Mucosa of stomach (tissue), 1 donor: ENCODE data around the gene CTH.
"Not testable (repeated sequence)": the region's sequence is repeated elsewhere in the genome, so short reads cannot be mapped to it uniquely, and the experiment has no call there.

ENCODE experiments used
- H3K27me3 ChIP-seq: one replicate; pipeline ENCODE4 v1.7.0; 2013; ENCODE audit warnings: mild to moderate bottlenecking, low read length; ENCODE audit not compliant: control insufficient read depth, insufficient read depth
- H3K36me3 ChIP-seq: one replicate; pipeline ENCODE4 v1.7.0; 2013; ENCODE audit warnings: low read length; ENCODE audit not compliant: control insufficient read depth, insufficient read depth
- H3K4me1 ChIP-seq: one replicate; pipeline ENCODE4 v1.7.0; 2013; ENCODE audit warnings: mild to moderate bottlenecking, low read length; ENCODE audit not compliant: control insufficient read depth, insufficient read depth
- H3K4me3 ChIP-seq: one replicate; pipeline ENCODE4 v1.7.0; 2013; ENCODE audit warnings: low read length
- H3K9ac ChIP-seq: one replicate; pipeline ENCODE4 v1.7.0; 2013; ENCODE audit warnings: mild to moderate bottlenecking, low read length, moderate library complexity
- H3K9me3 ChIP-seq: one replicate; pipeline ENCODE4 v1.7.0; 2013; ENCODE audit warnings: mild to moderate bottlenecking, low read length, moderate library complexity; ENCODE audit not compliant: control insufficient read depth
- donor health status: Pancreatic carcinoma.

Gene CTH

DNA sequence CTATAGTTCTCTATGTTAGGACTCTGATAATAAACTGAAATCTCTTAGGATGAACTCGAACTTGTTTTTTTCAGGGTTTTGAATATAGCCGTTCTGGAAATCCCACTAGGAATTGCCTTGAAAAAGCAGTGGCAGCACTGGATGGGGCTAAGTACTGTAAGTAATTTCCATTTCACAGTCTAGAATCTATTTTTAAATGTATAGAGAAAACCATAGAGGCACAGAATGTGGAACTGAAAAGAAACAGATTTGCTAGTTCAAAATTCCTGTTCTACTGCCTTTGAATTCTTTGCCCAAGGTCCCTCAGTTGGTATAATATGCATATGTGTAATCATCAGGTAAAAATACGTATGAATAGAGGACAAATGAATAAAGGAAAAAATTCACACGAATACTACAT is 4.8 kb downstream of the CTH start:
- Histone ChIP-seq H3K9ac (no peak overlapping the region), H3K36me3 (no peaks in the 10 kb centered on the region), H3K4me3 (no peak overlapping the region), H3K27me3 (no peaks in the 10 kb centered on the region), H3K4me1 (no peaks in the 10 kb centered on the region), H3K9me3 (no peaks in the 10 kb centered on the region)

- H3K9me3 ChIP-seq, H3K36me3 ChIP-seq, H3K4me1 ChIP-seq: not testable (repeated sequence)
These were observed 8.1 kb downstream of the CTH start for GRCh38 chr1:70418973-70419734.

GRCh38 chr1:70420320-70420719 is 9.3 kb downstream of the CTH start:
- Histone ChIP-seq H3K9ac (no peak overlapping the region), H3K27me3 (no peaks in the 10 kb centered on the region), H3K4me1 (no peaks in the 10 kb centered on the region), H3K9me3 (no peaks in the 10 kb centered on the region), H3K4me3 (no peak overlapping the region), H3K36me3 (no peaks in the 10 kb centered on the region)

More at GRCh38 chr1:70418973-70419734, 8.1 kb downstream of the CTH start:
- H3K4me3 ChIP-seq, H3K27me3 ChIP-seq, H3K9ac ChIP-seq: not testable (repeated sequence)

- Histone ChIP-seq H3K4me3 (no peak overlapping the region), H3K36me3 (no peaks in the 10 kb centered on the region), H3K9me3 (no peaks in the 10 kb centered on the region), H3K27me3 (peaks cover 6% of the 10 kb centered on the region), H3K4me1 (no peaks in the 10 kb centered on the region), H3K9ac (no peak overlapping the region)
These were observed 15.4 kb downstream of the CTH start for GRCh38 chr1:70426154-70427131.

GRCh38 chr1:70427976-70428375 is 16.9 kb downstream of the CTH start:
- H3K27me3 ChIP-seq = peaks cover 6% of the 10 kb centered on the region
- H3K9me3 ChIP-seq = no peaks in the 10 kb centered on the region
- H3K4me1 ChIP-seq = peaks cover 6% of the 10 kb centered on the region
- no peaks in the 10 kb centered on the region for H3K36me3 ChIP-seq
- H3K9ac ChIP-seq = no peak overlapping the region
- H3K4me3 ChIP-seq = no peak overlapping the region

GRCh38 chr1:70429219-70429618 is 18.2 kb downstream of the CTH start:
- no peak overlapping the region for H3K4me3 ChIP-seq
- H3K9me3 ChIP-seq = no peaks in the 10 kb centered on the region
- H3K27me3 ChIP-seq = peaks cover 6% of the 10 kb centered on the region
- peaks cover 6% of the 10 kb centered on the region for H3K4me1 ChIP-seq
- no peaks in the 10 kb centered on the region for H3K36me3 ChIP-seq
- H3K9ac ChIP-seq = no peak overlapping the region

DNA sequence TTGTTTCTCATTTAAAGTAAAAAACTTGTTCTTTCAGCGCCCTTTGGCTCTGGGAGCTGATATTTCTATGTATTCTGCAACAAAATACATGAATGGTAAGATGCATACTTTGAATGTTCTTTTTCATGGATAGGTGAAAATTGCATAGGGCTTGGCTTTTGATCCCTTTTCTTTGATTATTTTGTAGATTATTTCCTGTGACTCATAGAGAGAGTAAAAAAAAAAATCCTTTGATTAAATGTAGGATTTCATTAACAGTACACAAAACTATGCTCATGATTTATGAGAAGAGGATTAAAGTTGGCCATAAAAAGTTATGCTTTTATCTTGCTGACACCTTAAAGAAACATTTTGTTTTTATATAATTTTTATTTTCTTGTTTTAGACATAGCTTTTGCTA is 18.7 kb downstream of the CTH start:
- no peak overlapping the region for H3K9ac ChIP-seq
- no peaks in the 10 kb centered on the region for H3K9me3 ChIP-seq
- H3K36me3 ChIP-seq = no peaks in the 10 kb centered on the region
- no peak overlapping the region for H3K4me3 ChIP-seq
- peaks cover 6% of the 10 kb centered on the region for H3K4me1 ChIP-seq
- peaks cover 6% of the 10 kb centered on the region for H3K27me3 ChIP-seq

DNA sequence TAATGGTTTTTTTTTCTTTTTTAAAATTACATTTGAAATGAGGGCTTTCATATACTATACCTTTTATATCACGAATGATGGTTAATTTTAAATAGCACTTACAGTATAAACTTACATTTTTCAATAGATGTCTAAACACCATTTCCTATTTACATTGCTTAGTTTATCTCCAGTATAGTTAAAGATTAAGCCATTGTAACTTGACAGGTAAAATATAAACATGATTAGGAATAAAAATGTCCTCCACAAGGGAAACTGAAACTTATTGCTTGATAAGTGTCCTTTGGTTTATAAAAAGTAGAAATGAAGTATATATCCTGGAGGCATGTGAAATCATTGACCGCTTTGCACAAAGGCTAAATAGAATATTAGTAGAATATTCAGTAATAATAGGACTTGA is 20.2 kb downstream of the CTH start:
- H3K9ac ChIP-seq = no peak overlapping the region
- H3K4me3 ChIP-seq = no peak overlapping the region
- H3K9me3 ChIP-seq = no peaks in the 10 kb centered on the region
- peaks cover 6% of the 10 kb centered on the region for H3K4me1 ChIP-seq
- no peaks in the 10 kb centered on the region for H3K36me3 ChIP-seq
- peaks cover 6% of the 10 kb centered on the region for H3K27me3 ChIP-seq

DNA sequence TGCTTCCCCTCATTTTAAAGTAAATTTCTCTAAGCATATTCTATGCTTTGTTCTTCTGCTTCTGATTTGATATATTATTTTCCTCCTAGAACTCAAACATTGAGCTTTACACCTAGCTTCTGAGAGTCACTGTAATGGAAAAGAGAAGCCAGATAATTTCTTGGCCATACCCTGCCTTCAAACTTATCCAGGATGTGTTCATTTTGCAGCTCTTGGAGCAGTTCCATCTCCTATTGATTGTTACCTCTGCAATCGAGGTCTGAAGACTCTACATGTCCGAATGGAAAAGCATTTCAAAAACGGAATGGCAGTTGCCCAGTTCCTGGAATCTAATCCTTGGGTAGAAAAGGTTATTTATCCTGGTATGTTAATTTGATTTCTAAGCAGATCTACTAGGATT is 20.8 kb downstream of the CTH start:
- Histone ChIP-seq H3K9ac (no peak overlapping the region), H3K9me3 (no peaks in the 10 kb centered on the region), H3K27me3 (peaks cover 6% of the 10 kb centered on the region), H3K4me1 (peaks cover 6% of the 10 kb centered on the region), H3K4me3 (no peak overlapping the region), H3K36me3 (no peaks in the 10 kb centered on the region)

DNA sequence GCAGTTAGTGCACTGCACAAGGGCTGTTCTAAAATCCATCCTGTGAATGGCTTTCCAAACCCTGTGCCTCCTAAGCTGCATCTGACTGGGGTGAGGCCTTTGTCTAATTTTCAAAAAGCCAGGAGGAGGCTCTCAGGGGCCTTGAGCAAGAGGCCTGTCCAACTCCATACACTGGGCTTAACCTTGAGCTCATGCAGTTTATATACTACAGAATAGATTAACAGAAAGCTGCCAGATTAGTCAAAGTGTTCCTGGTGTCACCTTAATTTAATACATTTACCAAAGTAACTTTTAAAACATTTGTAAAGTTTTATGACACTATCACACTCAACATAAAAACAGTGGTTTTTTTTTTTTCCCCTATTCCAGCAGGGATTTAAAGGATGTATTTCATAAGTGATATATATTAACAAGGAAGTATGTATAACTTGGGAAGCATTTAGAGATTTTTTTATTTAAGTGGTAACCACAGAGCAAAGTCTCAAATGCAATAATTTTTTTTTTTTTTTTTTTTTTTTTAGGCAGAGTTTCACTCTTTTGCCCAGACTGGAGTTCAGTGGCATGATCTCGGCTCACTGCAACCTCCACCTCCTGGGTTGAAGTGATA is 23.3 kb downstream of the CTH start:
- peaks cover 6% of the 10 kb centered on the region for H3K4me1 ChIP-seq
- H3K9me3 ChIP-seq = no peaks in the 10 kb centered on the region
- H3K9ac ChIP-seq = no peak overlapping the region
- no peaks in the 10 kb centered on the region for H3K36me3 ChIP-seq
- no peaks in the 10 kb centered on the region for H3K27me3 ChIP-seq
- H3K4me3 ChIP-seq = no peak overlapping the region

DNA sequence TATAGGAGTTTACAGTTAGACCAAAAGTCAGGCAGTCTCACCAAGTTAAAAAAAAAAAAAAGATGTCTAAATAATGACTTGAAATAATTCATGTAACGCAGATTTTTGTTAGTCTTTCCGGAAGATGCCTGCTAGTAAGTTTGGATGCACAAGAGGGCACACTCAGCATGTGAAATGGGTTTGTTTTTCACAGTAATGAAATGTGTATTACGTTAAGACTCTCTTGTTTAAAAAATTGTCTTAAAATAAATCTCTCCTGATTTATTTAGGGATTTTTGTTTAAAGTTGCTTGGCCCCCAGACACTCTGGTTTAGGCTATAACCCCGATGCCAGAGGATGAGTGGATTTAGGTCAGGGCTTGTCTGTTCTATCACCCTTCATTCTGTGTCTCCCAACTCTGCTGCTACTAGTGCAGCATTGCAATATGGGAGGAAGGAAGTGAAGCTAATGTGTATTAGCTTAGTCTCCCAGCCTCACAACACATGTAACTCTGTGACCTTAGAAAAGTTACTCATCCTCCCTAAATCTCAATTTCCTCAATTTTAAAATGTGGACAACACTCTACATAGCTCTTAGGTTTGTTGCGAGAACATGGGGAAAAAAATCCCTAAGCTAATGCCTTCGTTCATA is 25.7 kb downstream of the CTH start:
- Histone ChIP-seq H3K9ac (no peak overlapping the region), H3K36me3 (no peaks in the 10 kb centered on the region), H3K4me3 (no peak overlapping the region), H3K9me3 (no peaks in the 10 kb centered on the region), H3K4me1 (peaks cover 6% of the 10 kb centered on the region), H3K27me3 (no peaks in the 10 kb centered on the region)
